Fibroblast of pulmonary artery (primary cell): ENCODE data around the gene B4GAT1.

ENCODE experiments used
- DNase-seq: peaks from one replicate; pipeline ENCODE4 v3.0.0-alpha.2; 2010; ENCODE audit warnings: low read depth
- H3K4me3 ChIP-seq: replicated peaks from 2 replicates; pipeline ENCODE4 v1.5.1; 2011; ENCODE audit warnings: low read depth, mild to moderate bottlenecking, control low read depth, low read length, moderate library complexity
- TF ChIP-seq, protein P1 (sequence below): IDR thresholded peaks from 2 replicates; pipeline ENCODE4 v1.5.1; 2011; ENCODE audit warnings: mild to moderate bottlenecking, control low read depth, low read length, inconsistent platforms; ENCODE audit errors: missing control alignments

Gene B4GAT1

GRCh38 chr11:66299186-66299585, 48.2 kb downstream of the B4GAT1 start:
- DNase-seq, result no peak
- H3K4me3 ChIP-seq, result no peak overlapping the region
- TF ChIP-seq, protein P1, sequence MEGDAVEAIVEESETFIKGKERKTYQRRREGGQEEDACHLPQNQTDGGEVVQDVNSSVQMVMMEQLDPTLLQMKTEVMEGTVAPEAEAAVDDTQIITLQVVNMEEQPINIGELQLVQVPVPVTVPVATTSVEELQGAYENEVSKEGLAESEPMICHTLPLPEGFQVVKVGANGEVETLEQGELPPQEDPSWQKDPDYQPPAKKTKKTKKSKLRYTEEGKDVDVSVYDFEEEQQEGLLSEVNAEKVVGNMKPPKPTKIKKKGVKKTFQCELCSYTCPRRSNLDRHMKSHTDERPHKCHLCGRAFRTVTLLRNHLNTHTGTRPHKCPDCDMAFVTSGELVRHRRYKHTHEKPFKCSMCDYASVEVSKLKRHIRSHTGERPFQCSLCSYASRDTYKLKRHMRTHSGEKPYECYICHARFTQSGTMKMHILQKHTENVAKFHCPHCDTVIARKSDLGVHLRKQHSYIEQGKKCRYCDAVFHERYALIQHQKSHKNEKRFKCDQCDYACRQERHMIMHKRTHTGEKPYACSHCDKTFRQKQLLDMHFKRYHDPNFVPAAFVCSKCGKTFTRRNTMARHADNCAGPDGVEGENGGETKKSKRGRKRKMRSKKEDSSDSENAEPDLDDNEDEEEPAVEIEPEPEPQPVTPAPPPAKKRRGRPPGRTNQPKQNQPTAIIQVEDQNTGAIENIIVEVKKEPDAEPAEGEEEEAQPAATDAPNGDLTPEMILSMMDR, result no peak

- no peak overlapping the region for H3K4me3 ChIP-seq
- DNase-seq, result no peak
- TF ChIP-seq, protein P1, result no peak
Observed at GRCh38 chr11:66297610-66298009, 49.8 kb downstream of the B4GAT1 start.
